Measurements from ENCODE around the gene HOXD9. TPM values are rescaled to one million over a fixed set of nuclear protein-coding genes. Genes with fewer than 3 reads are reported as not detected.

Gene HOXD9
- total RNA-seq, 1 donor from 2014 or later: 1.5 TPM

DNA sequence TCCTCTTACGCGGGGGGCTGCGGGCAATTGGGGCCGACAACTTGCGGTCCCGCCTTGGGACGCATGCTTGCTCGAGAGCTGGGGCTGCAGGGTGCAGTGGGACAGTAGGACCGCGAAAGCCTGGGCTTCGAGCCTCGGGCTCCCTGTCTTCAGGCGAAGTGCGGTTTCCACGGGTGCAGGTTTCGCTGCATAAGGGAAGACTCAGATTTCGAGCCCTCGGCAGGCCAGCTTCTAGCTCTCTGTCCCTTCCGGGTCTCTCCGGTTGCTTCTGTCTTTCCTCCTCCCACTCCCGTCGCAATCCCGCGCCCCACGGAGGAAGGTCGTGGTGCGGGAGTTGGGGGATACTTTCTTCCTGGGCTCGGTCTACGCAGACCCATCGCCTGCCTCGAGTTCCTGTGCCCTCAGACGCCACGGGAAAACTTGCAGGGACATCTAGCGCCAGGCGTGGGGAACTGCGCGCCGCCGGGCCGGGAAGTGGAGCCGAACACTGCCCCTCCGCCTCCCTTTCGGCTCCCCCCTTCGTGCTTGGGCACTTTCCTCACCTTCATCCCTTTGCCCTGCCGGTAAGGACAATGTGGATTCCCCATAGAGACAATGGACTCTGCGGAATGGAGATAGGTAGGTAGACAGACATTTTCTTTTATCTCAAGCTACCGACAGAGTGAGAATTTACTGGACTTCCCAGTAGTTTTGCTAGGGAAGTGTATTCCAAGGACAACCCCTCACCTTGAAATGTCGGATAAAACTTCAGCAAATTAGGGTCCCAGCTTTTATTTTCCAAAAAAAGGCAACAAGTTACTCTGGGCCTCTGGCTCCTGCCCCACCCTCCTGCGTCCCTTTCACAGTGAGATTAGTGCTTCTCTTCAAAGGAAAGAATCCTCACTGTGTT, 34.2 kb upstream of the HOXD9 start:
- Mint-ChIP-seq H3K4me3 (peak overlapping the region; percentile 91), H3K27ac (no peak overlapping the region), H3K36me3 (no peaks in the 10 kb centered on the region), H3K27me3 (peaks cover 94% of the 10 kb centered on the region), H3K4me1 (ENCODE audit: unreplicated experiment) (peaks cover 28% of the 10 kb centered on the region), H3K9me3 (no peaks in the 10 kb centered on the region)
- peak; percentile 80 for DNase-seq (ENCODE audit: extremely low spot score, unreplicated experiment)
- peak; percentile 80 for TF ChIP-seq CTCF (conservative IDR thresholded peaks at IDR 0.05)

DNA sequence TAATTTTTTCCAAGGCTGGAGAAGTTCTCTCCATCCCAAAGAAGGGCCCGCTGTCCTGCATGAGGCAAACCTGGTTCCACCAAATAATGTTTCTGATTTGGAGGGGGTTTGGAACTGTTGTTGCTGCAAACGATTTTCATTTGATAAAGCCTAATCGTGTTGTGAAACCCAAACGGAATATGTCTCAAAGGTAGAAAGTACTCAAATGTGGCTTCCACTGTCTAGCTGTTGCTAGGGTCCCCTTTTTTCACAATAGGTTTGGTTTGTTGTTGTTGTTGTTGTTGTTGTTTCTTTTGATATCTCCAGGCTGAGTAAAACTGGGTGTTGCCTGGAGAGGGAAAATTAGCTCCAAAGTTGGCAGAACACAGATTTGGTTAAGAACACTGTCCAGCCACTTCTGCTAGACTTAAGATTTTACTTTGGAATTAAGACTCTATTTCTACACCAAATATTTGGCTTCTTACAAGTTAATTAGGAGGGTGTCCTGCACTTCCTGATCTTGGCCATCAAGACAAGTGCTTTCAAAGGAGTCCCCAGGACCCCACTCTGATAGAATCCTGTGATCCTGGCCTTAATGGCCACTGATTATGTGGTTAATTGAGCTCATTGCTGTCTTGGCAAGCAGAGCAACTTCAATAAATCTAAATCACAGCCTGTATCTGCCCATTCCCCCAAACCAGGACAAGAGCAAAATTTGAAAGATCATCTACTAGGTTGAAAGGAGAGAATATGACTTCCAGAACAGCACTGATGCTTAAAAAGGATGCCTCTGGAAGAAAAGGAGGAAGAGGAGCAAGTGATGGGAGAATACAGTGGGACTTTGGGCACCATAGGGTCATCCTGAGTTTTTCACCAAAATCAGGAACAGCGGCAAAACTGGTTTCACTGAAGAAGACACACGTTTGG, 33.3 kb upstream of the HOXD9 start:
- no peaks in the 10 kb centered on the region for H3K36me3 Mint-ChIP-seq
- H3K4me1 Mint-ChIP-seq (ENCODE audit: unreplicated experiment): peaks cover 19% of the 10 kb centered on the region
- peak overlapping the region; percentile 44 for H3K4me3 Mint-ChIP-seq
- DNase-seq (ENCODE audit: extremely low spot score, unreplicated experiment): no peak
- H3K27me3 Mint-ChIP-seq: peaks cover 94% of the 10 kb centered on the region
- no peaks in the 10 kb centered on the region for H3K9me3 Mint-ChIP-seq
- no peak for TF ChIP-seq CTCF (conservative IDR thresholded peaks at IDR 0.05)
- peak overlapping the region; percentile 32 for H3K27ac Mint-ChIP-seq

DNA sequence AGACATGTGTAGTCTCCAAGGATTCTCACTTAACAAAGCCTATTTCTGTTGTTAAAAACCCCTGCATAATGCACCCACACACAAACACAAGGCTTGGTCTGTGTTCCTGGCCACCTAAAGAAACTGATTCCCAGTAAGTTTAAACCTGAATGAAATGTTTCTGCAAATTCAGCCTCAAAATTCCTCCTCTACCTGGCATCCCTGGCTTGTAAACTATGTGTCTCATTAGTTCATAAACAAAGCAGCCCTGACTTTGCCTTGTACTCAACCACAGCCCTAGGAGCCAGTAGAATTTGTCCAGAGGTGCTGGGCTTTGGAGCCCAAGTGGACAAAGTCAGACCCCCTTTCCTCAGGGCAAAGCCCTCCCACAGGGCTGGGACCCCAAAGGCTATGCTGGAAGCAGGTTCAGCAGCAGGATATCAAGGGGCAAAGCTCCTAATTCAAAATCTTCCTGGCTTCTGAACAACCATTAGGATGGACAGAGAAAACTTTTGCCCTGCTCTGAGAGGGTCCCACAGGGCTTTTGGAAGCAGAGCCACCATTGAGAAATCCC, 32.6 kb upstream of the HOXD9 start:
- no peak for TF ChIP-seq CTCF (conservative IDR thresholded peaks at IDR 0.05)
- Mint-ChIP-seq H3K36me3 (no peaks in the 10 kb centered on the region), H3K4me1 (ENCODE audit: unreplicated experiment) (peaks cover 13% of the 10 kb centered on the region), H3K9me3 (no peaks in the 10 kb centered on the region), H3K27me3 (peaks cover 94% of the 10 kb centered on the region), H3K27ac (no peak overlapping the region), H3K4me3 (no peak overlapping the region)
- no peak for DNase-seq (ENCODE audit: extremely low spot score, unreplicated experiment)

DNA sequence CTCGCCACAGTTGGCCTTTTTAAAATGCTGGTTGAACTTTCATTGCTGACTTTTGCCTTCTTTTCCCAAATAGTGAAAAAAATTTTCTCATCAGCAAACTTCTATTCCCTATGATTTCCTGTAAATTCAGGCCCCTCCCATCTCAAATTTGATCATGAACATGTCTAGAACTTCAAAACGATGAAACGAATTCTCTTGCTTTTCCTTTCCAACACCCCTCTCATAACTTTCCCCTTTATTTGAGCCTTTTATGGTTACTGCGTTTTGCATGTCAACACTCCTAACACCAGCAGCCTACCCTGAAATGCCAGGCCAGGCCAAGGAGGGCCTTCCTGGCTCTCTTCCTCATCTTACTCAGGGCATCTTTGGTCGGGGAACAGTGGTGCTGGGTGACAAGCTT, 31.7 kb upstream of the HOXD9 start:
- H3K36me3 Mint-ChIP-seq: no peaks in the 10 kb centered on the region
- DNase-seq (ENCODE audit: extremely low spot score, unreplicated experiment): no peak
- H3K4me1 Mint-ChIP-seq (ENCODE audit: unreplicated experiment): peaks cover 12% of the 10 kb centered on the region
- H3K9me3 Mint-ChIP-seq: no peaks in the 10 kb centered on the region
- H3K4me3 Mint-ChIP-seq: peak overlapping the region; percentile 82
- no peak for TF ChIP-seq CTCF (conservative IDR thresholded peaks at IDR 0.05)
- peaks cover 94% of the 10 kb centered on the region for H3K27me3 Mint-ChIP-seq
- H3K27ac Mint-ChIP-seq: no peak overlapping the region

DNA sequence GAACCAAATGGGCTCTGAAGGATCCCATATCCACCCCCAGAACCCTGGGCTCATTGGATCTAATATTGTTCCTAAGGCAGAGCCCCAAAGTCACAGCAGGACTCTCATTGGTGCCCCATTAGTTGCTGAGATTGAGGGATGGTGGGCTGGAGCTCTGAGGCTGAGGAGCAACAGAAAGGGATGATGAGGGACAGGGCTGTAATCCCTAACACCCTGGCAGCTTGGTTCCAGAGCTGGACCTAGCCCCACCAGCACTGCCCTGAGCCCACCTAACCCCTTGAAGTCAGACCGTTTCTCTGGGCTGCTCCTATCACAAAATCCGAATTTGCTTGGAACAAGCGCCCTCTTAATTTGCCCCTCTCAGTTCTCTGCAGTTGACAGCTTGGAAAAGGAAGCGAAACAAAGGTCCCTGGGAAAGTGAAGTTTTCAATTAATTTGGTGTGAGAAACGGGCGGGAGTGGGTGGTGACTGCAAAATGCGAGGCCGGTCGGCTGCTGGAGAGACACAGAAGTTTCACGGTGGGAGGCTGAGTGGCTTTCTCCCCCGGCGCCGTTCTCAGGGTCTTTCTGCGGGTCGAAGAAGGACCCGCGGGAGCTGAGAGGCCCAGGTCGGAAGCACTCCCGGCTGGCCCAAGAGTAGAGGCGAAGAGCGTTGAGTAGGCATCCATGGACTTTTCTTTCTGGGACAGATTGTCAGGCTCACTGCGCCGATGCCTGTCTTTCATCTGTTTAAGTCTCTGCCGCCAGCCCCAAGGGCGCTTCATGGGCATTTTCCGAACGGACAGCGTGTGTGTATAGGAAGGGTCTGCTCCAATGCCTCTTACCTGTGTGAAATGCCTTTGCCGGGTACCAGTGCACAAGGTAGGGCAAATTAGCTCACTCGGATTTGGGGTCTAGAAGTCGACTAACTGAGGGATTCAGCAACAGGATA, 30.9 kb upstream of the HOXD9 start:
- Mint-ChIP-seq H3K4me3 (peak overlapping the region; percentile 82), H3K9me3 (no peaks in the 10 kb centered on the region), H3K4me1 (ENCODE audit: unreplicated experiment) (peaks cover 14% of the 10 kb centered on the region), H3K27me3 (peaks cover 94% of the 10 kb centered on the region), H3K36me3 (no peaks in the 10 kb centered on the region), H3K27ac (no peak overlapping the region)
- DNase-seq (ENCODE audit: extremely low spot score, unreplicated experiment): no peak
- no peak for TF ChIP-seq CTCF (conservative IDR thresholded peaks at IDR 0.05)
